AG09309 (cell line): ENCODE measurements around the gene FAM181A.

Source experiments
- DNase-seq: peaks from one replicate; pipeline ENCODE4 v3.0.0-alpha.2; 2010; ENCODE audit warnings: low read depth
- H3K4me3 ChIP-seq: 2 replicates; pipeline ENCODE4 v1.5.1; 2011; ENCODE audit warnings: mild to moderate bottlenecking, low read depth, low read length, moderate library complexity; ENCODE audit not compliant: control insufficient read depth
- TF ChIP-seq, protein P1 (sequence below): IDR thresholded peaks from 2 replicates; pipeline ENCODE4 v1.5.1; 2011; ENCODE audit warnings: mild to moderate bottlenecking, low read depth, low read length, inconsistent platforms; ENCODE audit not compliant: insufficient read depth, control insufficient read depth; ENCODE audit errors: missing control alignments

Gene FAM181A

DNA sequence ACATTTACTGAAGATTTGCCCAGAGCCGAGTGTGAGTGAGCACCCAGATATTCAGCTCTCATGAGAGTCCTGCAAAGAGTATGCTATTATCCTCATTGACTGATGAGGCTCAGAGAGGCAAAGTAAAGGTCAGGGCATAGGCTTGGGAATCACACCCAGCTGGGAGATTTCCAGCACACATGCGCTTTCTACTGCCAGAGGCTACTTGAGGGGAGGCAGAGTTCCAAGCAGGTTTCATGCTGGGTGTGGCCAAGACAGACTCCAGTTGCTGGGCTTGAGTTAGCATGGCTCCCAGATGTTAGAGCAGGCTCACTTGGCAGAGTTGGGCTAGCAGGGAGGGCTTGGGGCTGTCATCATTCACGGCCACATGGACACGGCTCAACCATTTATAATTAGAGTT lies 14.4 kb upstream of the FAM181A start:
- TF ChIP-seq, protein P1, sequence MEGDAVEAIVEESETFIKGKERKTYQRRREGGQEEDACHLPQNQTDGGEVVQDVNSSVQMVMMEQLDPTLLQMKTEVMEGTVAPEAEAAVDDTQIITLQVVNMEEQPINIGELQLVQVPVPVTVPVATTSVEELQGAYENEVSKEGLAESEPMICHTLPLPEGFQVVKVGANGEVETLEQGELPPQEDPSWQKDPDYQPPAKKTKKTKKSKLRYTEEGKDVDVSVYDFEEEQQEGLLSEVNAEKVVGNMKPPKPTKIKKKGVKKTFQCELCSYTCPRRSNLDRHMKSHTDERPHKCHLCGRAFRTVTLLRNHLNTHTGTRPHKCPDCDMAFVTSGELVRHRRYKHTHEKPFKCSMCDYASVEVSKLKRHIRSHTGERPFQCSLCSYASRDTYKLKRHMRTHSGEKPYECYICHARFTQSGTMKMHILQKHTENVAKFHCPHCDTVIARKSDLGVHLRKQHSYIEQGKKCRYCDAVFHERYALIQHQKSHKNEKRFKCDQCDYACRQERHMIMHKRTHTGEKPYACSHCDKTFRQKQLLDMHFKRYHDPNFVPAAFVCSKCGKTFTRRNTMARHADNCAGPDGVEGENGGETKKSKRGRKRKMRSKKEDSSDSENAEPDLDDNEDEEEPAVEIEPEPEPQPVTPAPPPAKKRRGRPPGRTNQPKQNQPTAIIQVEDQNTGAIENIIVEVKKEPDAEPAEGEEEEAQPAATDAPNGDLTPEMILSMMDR = no peak
- H3K4me3 ChIP-seq = no peak overlapping the region
- no peak for DNase-seq

DNA sequence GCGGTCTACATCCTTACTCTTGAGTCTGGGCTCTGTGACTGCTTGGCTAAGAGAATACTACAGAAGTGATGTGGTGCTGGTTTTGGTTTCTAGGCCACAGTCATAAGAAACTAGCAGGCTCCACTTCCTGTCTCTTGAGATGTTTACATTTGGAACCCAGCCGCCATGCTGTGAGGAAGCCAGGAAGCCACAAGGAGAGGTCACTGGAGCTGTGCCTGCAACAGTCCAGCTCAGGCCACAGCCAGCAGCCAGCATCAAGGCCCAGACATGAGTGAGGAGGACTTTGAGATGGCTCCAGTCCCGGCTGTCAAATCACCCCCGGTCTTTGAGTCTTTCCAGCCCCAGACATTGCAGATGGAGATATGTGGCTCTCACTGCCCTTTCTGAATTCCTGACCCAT lies 12.9 kb upstream of the FAM181A start:
- no peak for DNase-seq
- H3K4me3 ChIP-seq = no peak overlapping the region
- TF ChIP-seq, protein P1 = no peak

DNA sequence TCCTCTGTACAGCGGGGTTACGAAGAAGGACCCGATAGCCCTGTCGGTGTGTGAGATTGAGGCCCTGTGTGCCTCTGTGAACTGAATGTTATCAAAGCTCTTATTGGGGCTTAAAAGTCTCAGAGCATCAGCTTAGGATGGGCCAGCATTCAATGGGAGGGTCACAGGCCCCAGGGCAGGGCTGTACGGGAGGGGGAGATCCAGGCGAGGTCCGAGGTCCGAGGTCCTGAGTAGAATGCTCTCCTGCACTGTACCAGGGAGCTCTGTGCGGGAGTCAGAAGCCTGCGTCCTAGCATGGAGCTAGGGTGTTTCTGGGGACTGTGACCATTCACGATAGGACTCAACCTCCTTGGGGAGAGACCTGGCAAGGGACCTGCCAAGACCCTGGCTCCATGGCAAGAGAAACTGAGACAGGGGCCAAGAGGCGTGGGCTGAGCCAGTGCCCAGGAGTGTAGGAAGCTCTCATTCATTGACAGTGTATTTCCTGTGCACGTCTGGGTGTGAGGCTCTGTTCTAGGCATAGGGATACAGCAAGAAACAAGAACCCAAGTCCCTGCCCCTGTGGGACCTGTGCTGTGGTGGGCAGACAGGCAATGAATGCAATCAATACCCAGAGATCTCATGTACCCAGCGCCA lies 12.0 kb upstream of the FAM181A start:
- no peak overlapping the region for H3K4me3 ChIP-seq
- TF ChIP-seq, protein P1 = no peak
- no peak for DNase-seq

DNA sequence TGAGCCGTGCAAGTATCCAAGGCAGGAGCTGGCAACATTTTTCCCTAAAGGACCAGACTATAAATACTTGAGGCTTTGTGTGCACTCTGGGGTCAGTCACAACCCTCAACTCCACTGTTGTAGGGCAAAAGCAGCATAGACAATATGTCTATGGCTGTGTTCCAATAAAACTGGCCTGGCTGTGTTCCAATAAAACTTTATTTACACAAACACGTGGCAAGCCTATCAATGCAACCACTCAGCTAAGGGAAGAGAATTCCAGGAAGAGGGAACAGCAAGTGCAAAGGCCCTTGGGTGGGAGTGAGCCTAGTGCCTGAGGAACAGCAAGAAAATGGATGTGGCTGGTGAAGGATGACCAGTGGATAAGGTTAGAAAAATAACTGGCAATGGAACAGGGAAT lies 11.3 kb upstream of the FAM181A start:
- TF ChIP-seq, protein P1 = no peak
- DNase-seq = no peak
- H3K4me3 ChIP-seq = no peak overlapping the region

DNA sequence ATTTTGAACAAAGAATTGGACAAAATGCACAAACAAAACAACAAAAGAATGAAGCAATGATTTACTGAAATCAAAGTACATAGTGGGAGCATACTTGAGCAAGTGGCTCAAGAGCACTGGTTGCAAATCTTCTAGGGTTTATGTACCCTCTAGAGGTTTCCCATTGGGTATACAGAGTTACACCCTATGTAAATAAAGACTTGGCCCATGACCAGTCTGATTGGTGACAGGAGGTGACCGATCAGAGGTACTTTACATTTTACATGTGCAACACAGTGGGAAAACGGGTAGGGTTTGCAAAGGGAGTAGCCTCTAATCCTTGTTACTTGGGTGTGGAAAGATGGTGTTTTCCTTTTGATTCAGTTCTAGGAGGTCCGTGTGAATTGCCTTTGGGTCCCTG lies 10.6 kb upstream of the FAM181A start:
- TF ChIP-seq, protein P1 = no peak
- H3K4me3 ChIP-seq = no peak overlapping the region
- DNase-seq = no peak

DNA sequence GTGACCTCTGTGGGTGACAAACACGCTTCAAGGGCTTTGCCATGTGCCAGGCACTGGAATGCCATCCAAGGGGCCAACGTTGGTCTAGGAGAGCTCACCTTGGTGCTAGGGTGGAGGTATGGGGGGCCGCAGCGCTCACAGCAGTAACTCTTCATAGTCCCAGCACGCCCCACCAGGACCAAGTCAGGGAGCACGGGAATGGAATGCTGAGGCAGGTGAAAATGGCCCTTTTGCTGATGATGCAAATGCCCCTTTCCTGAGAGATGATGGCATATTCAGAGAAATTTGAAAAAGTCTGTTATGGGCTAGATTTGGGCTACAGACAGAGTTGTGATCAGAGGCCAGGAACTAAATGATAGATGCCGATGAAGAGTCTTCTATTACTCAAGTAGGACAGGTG lies 10.0 kb upstream of the FAM181A start:
- DNase-seq = no peak
- H3K4me3 ChIP-seq = no peak overlapping the region
- TF ChIP-seq, protein P1 = no peak
